HL-60/S4 treated with retinoic acid at 250 ng/mL for 4 days and 3 days (cell line): ENCODE measurements around the gene GARIN3.
"Not testable (repeated sequence)": the region's sequence is repeated elsewhere in the genome, so short reads cannot be mapped to it uniquely, and the experiment has no call there.

Experiments
- in situ Hi-C: fragments of 300-500 bp; cut with MboI; formaldehyde crosslinking; loops from 2 replicates; pipeline ENCODE4 v1.7.0; 2022; ENCODE audit warnings: low sequenced_read_pairs

GARIN3 gene

DNA sequence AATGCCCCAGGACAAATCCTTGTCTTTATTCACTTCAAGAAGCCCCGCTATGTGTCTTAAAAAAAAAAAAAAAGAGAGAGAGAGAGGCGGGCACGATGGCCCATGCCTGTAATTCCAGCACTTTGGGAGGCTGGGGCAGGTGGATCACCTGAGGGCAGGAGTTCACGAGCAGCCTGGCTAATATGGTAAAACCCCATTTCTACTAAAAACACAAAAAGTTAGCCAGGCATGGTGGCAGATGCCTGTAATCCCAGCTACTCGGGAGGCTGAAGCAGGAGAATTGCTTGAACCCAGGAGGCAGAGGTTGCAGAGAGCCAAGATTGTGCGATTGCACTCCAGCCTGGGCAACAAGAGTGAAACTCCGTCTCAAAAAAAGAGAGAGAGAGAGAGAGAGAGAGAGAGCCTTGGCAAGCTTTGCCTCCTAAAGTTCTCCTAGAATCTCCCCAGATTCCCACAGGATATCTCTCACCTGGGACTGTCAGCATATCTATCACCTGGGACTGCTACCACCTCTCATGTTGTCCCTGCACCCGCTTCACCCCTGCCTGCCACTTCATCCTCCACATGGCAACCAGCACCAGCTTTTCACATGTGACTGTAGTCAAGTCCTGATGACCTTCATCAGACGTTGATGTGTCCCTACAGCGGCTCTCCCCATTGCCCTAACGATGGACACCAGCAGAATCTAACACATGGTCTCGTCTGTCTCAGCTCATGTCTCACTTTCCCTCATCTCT is 20.4 kb upstream of the GARIN3 start:
- in situ Hi-C loops, result no loop called here

DNA sequence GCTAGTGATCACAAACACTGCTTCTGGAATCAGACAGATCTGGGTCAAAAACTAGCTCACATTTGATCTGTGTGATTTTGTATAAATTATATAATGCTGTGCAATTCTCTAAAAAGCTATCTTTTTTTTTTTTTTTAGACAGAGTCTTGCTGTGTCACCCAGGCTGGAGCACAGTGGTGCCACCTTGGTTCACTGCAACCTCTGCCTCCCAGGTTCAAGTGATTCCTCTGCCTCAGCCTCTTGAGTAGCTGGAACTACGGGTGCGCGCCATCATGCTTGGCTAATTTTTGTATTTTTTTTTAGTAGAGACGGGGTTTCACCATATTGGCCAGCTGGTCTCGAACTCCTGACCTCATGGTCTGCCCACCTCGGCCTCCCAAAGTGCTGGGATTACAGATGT is 19.1 kb upstream of the GARIN3 start:
- in situ Hi-C loops, result not testable (repeated sequence)

DNA sequence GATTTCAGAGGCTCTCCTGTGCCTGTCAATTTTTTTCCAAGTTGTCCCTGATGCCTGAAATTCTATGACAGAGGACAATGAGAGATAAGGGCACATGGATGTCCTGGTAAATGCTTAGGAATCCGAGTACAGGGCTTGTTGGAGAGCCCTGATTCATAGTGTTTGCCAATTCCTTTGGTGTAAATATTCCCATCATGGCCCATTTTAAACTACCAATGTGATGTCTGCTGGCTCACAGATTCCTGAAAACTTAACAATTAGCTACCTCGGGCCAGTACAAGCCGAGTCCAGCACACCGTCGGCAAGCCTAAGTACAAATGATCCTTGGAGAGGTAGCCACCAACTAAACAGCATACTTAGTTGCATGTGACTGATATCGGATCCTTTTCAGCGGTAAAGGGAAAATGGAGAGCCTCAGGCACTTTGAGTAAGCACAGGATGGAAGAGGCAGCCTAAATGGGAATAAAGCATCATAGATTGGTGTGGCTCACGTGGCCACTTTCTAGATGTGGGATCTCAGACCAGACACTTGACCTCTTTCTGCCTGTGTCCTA is 18.1 kb upstream of the GARIN3 start:
- in situ Hi-C loops, result no loop called here

DNA sequence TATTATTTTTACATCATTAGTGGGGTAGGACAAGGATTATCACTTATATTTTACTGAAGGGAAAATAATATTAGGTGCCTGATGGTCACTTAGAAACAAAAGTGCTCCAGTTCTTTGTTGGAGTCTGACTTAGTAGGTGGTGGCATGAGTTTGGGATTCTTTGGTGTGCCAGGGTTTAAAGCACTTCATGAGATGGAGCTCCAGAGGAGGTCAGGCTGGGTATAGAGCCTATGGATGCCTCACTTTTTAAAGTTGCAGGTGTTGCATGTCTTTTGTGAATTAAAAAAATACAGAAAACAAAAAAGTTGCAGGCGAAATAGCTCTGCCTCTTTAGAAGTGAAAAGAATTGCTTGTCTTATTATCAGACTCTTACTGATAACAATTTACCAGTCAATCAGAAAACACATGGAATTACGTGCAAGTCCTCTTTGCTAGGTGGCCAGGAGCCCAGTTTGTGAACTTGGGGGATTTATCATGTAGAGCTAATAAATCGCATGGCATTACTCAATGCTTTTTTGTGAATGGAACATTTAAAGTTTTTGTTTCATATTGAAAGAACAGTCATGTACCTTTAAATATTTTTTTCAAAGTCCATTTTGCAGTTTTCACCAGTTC is 16.2 kb upstream of the GARIN3 start:
- in situ Hi-C loops, result no loop called here

DNA sequence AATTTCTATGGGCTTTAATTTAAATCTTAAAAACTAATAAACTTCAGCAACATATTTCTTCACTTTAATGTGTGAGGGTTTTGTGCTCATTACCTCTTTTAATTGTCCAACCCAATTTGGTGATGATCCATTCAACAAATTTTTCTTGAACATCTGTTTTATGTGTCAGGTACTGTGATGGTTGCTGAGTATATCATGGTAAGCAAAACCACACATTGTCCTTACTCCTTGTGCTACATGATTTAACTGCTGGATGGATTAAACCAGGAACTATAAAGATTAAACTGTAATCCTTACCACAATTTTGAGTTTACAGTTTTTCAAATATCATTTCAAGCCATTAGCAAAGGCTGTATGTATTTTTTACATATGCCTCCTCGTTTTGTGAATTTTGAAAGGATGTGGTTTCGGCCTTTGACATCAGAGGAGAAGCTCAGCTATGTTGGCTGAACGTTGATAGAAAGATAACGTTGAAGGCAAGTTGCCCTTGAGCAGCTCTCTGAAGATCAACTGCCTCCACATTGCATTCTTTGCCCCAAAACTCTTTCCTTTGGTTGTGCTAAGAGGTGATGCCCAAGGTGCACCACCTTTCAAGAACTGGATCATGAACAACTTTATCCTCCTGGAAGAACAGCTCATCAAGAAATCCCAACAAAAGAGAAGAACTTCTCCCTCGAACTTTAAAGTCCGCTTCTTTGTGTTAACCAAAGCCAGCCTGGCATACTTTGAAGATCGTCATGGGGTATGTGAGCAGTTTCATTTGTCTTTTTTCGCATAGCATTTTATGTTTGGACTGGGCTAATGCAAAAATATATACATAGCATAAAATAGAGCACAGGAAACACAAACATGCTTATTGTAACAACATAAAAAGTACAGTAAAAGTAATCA is 14.6 kb upstream of the GARIN3 start, which contains the start of gene ITK:
ITK (plus strand) TSS at position 467 of the 891 bp plus-strand sequence; CDS start at position 605, 138 bp downstream.
- in situ Hi-C loops, result no loop called here

DNA sequence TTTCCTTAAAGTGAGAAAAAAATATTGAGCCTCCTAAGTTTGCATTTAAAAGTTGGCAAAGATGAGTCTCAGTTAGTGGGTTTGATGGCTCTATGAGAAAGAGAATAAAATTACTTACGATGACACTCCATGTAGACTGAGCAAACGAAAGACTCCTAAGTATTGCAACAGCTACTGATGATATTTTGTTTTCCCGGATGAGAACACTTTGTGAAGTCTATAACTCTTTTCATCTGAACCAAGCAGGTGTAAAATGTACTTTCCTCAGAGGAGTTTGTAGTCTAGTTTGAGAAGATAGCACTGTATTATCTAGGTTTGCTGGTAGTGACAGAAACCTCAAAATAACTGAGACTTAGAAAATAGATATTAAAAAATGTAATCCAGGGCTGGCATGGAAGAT is 12.9 kb upstream of the GARIN3 start:
- in situ Hi-C loops, result no loop called here

DNA sequence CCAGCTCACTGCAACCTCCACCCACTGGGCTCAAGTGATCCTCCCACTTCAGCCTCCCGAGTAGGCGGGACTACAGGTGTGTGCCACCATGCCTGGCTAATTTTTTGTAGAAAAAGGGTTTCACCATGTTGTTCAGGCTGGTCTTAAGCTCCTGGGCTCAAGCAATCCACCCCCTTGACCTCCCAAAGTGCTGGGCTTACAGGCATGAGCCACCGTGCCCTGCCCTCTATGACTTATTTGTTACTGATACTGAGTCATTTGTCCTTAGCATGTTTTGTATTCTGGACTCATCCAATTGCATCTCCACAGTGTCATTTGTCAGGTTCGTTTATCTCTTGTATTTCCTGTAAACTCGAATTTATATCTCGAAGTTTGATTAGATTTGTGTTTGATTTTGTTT is 11.9 kb upstream of the GARIN3 start:
- in situ Hi-C loops, result no loop called here

DNA sequence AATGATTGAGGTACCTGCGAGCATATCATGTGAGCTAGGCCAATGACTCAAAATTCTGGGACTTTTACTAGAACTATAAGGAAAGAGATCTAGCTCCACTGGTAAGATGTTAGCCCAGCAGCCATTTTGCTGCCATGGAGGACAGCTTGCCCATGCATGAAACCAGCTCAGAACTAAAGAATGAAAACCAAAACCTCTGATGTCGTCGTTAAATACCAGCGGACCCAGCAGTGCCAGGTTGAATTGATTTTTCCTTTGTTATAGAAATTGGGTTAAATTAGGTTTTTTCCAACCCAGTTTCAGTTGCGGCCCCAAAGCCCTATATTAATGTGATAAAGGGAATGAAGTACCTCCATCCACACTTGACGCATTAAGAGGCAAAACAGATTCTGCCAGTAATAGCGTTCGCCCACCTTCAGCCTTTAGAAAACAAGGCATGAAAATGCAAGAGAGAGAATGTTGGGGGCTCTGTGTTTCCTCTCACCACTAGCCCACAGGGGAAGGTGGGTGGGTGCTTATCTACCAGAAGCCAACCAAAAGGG is 9.1 kb upstream of the GARIN3 start:
- in situ Hi-C loops, result no loop called here

DNA sequence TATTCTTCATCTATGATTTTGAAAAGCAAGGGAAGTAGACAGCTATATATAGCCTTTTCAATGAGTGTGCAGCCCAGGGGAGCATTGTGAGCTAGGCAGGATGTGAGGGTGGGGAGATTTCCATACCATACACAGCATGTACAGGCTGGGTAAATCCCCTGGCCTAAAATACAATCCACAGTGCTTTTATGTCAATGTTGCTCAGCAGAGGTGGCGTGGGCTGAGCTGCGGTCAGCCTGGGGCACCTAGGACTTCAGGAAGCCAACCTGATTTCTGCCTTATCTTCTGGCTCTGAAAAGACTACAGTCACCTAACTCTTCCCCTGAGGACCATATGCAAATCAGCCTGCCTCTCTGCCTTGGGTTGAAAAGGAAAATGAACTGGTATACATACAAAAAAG is 6.3 kb upstream of the GARIN3 start:
- in situ Hi-C loops, result no loop called here

DNA sequence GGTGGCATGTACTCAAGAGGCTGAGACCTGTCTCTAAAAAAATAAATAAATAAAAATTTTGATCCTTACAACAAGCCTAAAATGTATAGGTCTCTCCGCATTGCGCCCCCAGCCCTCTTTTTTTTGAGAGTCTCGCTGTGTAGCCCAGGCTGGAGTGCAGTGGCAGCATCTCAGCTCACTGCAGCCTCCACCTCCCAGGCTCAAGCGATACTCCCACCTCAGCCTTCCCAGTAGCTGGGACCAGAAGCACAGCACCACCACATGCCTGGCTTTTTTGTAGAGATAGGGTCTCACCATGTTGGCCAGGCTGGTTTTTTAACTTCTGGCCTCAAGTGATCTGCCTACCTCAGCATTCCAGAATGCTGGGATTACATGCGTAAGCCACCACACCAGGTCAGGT is 2.2 kb upstream of the GARIN3 start:
- in situ Hi-C loops, result no loop called here

DNA sequence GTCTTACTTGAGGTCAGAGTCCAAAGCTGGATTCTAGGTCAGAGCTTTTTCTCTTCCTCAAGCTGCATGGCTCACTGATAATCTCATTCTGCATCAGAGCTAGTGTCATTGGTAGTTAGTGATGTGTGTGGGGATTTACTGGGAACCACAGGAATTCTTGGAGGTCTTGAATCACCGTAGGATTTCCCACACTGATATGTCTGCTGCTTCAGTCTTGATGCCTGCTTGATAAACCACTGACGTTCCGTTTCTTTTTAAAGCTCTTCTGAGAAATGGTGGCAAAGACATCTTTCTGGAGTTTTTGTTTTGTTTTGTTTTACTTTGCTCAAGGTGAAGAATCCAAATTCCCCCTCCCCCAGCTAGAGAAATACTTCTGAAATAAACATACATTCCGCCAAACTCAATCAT is 1.2 kb upstream of the GARIN3 start:
- in situ Hi-C loops, result no loop called here

DNA sequence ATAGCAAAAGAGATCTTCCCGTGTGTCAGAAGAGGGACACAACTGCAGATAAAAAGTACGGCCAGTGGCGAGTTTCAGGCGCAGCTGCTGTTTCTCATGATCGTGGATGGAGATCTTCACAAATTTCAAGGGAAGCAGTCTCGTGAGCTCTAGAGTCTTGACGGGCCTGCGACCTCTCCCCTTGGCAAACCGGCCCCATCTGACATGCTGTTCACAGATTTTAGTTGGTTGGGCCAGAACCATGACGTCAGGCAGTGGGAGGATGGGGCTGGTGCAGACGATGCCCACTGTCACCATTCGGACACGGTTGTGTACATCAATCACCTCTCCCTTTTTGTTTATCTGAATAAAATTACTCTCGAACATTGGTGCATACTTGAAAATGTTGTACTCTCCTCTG is 396 bp downstream of the GARIN3 start:
- in situ Hi-C loops, result no loop called here

DNA sequence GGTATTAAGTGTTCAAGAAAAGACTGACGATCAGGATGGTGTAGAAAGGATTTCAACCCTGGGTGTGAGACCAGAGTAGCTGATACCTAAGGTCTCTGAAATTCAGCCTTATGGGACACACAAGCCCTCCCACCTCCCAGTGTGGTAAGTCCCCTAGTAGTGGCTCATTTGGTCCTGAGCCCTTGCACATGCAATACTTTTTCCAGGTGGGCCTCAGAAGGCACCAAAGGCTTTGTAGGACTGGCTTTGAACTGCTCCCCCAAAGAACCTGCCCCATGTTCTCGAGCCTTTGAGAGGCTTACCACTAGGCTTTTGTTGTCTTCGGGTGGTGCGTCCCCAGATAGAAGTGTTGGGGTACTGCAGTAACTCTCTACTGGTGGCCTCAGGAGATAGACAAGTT is 803 bp downstream of the GARIN3 start:
- in situ Hi-C loops, result no loop called here

DNA sequence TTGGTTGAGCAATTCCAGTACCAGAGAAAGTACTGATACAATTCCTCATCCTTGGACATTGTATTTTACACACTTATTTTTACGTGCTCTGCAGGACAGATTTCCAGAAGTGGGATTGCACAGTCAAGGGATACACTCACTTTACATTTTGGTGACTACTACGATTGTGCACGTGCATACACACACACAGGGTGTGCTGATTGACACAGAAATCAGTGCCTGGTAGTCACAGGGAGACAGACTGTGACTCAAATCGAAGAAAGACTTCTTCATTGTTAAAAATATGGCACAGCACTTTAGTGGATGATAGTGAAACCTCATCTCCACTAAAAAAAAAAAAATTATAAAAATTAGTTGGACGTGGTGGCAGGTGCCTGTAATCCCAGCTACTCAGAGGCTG is 1.5 kb downstream of the GARIN3 start:
- in situ Hi-C loops, result no loop called here

DNA sequence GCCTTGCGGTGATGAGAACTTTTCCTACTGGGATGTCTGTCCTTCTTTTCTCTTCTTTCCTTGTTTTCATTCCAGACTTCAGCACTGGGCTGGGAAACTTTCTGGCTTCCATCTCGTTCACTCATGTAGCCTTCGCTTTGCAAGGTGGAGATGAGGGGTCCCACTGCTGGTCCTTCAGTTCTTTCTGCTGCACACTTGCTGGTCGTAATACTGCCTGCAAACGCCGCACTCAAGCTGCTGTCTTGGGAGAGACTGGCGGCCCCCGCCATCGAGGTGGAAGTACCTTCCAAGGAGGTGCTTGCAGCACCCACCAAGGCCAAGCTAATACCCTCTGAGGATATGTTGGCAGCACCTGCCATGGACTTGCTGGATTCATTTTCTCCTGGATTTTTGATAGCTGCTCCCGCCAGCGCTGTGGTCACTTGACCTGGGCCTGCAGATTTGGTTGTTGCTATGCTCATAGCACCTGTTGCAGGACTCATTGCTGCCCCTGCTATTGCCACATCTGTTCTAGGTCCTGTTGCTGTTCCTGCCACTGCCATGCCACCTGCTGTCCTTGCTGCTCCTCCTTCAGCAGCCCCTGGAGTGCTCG is 3.0 kb downstream of the GARIN3 start:
- in situ Hi-C loops, result no loop called here

DNA sequence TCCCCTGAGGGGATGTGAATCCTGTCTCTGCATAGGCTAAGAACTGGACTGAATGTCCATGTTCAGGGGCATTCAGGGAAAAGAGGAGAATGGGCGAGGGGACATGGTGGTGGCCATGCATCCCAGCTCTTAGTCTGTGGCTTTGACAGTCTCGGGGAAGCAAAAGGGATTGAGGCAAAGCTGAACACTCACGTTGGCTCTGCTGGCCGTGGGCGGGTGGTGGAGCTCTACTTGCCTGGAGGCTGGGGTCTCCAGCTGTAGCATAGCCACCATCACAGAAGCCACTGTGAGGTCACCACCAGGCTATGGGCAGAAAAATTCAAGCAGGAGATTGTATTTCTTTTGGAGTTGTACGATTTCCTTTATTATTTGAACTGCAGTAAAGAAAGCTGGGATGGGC is 4.1 kb downstream of the GARIN3 start:
- in situ Hi-C loops, result no loop called here

DNA sequence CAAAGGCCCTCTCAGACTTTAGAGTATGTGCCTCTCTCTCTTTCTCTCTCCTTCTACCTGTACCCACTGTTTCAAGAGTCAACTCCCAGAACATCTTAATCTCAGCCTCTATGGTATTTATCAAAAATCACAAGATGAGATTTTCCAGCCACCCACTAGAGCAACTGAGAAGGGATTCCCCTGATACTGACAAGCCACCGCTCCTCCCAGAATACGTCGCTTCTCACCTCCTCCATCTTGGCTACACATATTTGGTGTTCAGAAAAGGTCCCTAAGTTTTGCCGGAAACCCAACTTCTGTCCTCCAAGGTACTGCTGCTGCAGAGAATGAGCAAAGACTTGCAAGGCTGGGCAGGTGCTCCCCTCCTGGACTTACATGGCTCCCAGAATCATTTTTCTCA is 6.1 kb downstream of the GARIN3 start:
- in situ Hi-C loops, result no loop called here

DNA sequence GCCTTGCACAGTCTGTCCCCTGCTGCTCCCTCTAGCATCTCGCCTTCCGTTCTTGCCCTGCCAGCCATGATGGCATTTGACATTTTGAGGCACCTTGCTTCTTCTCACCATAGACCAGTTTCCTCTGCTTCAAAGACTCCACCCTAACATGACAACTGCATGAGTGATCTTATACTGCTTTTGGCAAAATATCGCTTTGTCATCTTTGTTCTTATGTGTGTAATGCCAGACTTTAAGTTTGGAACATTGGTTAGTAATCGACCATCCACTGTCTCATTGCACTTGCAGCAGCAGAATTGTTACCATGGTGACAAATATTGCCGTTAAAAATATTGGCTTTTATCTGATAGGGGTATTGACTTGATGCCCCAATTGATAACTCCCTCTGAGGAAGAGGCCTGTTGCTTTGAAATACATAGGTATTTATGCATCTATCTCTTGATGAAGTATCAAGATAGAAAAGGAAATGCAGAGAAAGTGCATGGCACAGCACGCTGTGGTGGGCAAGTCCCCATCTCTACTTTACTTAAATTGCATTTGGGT is 6.8 kb downstream of the GARIN3 start:
- in situ Hi-C loops, result no loop called here

DNA sequence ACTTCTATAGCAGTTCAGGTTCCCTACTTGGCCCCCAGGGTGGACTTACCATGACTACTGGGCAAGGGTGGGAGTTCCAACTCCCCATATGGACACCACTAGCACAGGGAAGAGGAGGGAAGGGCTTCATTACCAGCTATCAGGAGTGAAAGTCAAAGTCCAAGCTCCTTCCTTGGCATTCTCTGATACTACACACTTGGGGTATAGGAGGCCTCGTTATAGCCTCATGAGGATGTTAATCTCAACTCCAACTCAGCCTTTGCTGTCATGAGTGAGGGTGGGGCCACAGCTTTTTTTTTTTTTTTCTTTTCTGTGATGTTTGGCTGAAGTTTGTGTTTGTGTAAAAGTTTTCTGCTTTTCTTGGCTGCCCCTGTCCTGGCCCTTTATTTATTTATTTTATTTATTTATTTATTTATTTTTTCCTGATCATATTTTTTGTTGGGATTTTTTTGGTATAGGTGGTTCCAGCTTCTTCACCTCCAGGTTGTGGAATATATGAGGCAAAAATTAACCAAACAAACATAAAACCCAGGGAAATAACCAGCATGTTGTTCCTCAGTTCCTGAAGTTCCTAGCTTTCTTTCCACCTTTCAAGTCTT is 8.7 kb downstream of the GARIN3 start:
- in situ Hi-C loops, result no loop called here

DNA sequence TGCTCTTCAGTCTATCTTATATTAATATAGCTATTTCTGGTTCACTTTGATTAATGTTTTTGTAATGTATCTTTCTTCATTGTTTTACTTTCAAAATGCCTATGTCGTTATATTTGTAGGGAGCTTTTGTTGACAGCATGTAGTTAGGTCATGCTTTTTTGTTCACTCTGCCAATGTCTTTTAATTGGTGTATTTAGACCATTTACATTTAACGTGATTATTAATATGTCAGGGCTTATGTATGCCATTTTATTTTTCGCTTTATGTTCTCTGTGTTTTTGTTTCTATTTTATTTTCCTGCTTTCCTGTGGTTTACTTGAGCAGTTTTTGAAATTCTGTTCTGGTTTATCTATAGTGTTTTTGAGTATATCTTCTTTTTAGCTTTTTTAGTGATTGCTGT is 10.8 kb downstream of the GARIN3 start:
- in situ Hi-C loops, result no loop called here
